GM18502 (cell line): ENCODE data around the gene TENT5A.

Experiments used
- ATAC-seq: cut with Tn5 transposase; IDR thresholded peaks from one replicate; pipeline ENCODE4 v1.9.1; 2021; ENCODE audit warnings: mild to moderate bottlenecking; ENCODE audit not compliant: unreplicated experiment, poor library complexity

Gene TENT5A

GRCh38 chr6:81772741-81773140 lies 20.3 kb upstream of the TENT5A start:
- peak; percentile 100 for ATAC-seq

- no peak for ATAC-seq
Measured at GRCh38 chr6:81771097-81771496, 18.6 kb upstream of the TENT5A start.

- ATAC-seq: no peak
Measured at GRCh38 chr6:81770381-81770780, 17.9 kb upstream of the TENT5A start.

GRCh38 chr6:81769824-81770223 lies 17.3 kb upstream of the TENT5A start:
- ATAC-seq: no peak

- ATAC-seq: no peak
Measured at GRCh38 chr6:81768150-81768942, 15.9 kb upstream of the TENT5A start.

GRCh38 chr6:81767163-81767891 lies 14.8 kb upstream of the TENT5A start:
- no peak for ATAC-seq

GRCh38 chr6:81766482-81767069 lies 14.1 kb upstream of the TENT5A start:
- no peak for ATAC-seq

GRCh38 chr6:81764531-81764930 lies 12.1 kb upstream of the TENT5A start:
- ATAC-seq: no peak

- ATAC-seq: no peak
Measured at GRCh38 chr6:81763968-81764367, 11.5 kb upstream of the TENT5A start.

GRCh38 chr6:81763051-81763450 lies 10.6 kb upstream of the TENT5A start:
- ATAC-seq: no peak

GRCh38 chr6:81762606-81763005 lies 10.1 kb upstream of the TENT5A start:
- ATAC-seq: no peak

- ATAC-seq: no peak
Measured at GRCh38 chr6:81762132-81762531, 9.7 kb upstream of the TENT5A start.

GRCh38 chr6:81761197-81761596 lies 8.7 kb upstream of the TENT5A start:
- no peak for ATAC-seq

GRCh38 chr6:81759782-81760181 lies 7.3 kb upstream of the TENT5A start:
- ATAC-seq: no peak

- ATAC-seq: no peak
Measured at GRCh38 chr6:81758221-81758620, 5.7 kb upstream of the TENT5A start.

- ATAC-seq: no peak
Measured at GRCh38 chr6:81756690-81757089, 4.2 kb upstream of the TENT5A start.

GRCh38 chr6:81755551-81755950 lies 3.1 kb upstream of the TENT5A start:
- no peak for ATAC-seq

- ATAC-seq: no peak
Measured at GRCh38 chr6:81754906-81755305, 2.4 kb upstream of the TENT5A start.

GRCh38 chr6:81753711-81754577 lies 1.5 kb upstream of the TENT5A start:
- ATAC-seq: peak; percentile 50

- peak; percentile 48 for ATAC-seq
Measured at GRCh38 chr6:81752921-81753710, 635 bp upstream of the TENT5A start.
